ENCODE data around the gene TMEM31. TPM values are rescaled to one million over a fixed set of nuclear protein-coding genes. Genes with fewer than 3 reads are reported as not detected.

The TMEM31 gene
- total and polyA plus RNA-seq, 2 of the 8 experiments (the other 6 are each of a cell fraction or from before 2014, with no cell fraction given): 0.65 TPM; not detected in 1

GRCh38 chrX:103727115-103727514 lies 16.4 kb downstream of the TMEM31 start (continued):
- no peak for TF ChIP-seq SIX5 (IDR thresholded peaks at IDR 0.05; ENCODE audit: low read depth, low read length)
